GM12875 (cell line): ENCODE data around the gene RAB3GAP1.

ENCODE experiments used
- H3K4me3 ChIP-seq: one replicate; pipeline ENCODE4 v1.5.1; 2011; ENCODE audit warnings: low read depth, low read length, control low read depth
- CTCF ChIP-seq: IDR thresholded peaks from 2 replicates; pipeline ENCODE4 v1.5.1; 2011; ENCODE audit warnings: low read depth, mild to moderate bottlenecking, control low read depth, inconsistent platforms, low read length, moderate library complexity, borderline replicate concordance; ENCODE audit not compliant: insufficient read depth

RAB3GAP1 gene

GRCh38 chr2:135162786-135163185, 110.7 kb downstream of the RAB3GAP1 start:
- no peak for TF ChIP-seq CTCF
- H3K4me3 ChIP-seq = no peak overlapping the region

GRCh38 chr2:135163306-135163705, 111.2 kb downstream of the RAB3GAP1 start:
- H3K4me3 ChIP-seq = no peak overlapping the region
- no peak for TF ChIP-seq CTCF

GRCh38 chr2:135163901-135164300, 111.8 kb downstream of the RAB3GAP1 start:
- no peak for TF ChIP-seq CTCF

GRCh38 chr2:135164431-135164830, 112.3 kb downstream of the RAB3GAP1 start:
- no peak for TF ChIP-seq CTCF

More at GRCh38 chr2:135163901-135164300, 111.8 kb downstream of the RAB3GAP1 start:
- H3K4me3 ChIP-seq = no peak overlapping the region

DNA sequence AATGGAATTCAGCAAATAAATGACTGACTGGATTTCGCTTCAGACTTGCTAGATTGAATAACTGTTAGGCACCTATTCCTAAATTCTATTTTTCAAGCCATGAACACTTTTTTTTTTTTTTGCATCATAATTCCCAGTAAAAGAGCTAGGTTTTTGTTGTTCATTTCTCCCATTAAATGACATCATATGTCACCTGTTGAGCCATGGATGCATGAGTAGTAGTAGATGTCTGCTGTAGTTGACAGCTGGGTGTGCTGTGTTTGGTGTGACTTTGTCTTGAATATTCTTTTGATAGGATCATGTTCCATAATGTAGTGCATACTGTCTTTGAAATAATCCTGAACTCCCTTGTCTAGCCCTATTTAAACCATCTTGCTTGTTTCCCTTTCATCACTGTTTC, 115.2 kb downstream of the RAB3GAP1 start:
- H3K4me3 ChIP-seq = no peak overlapping the region
- no peak for TF ChIP-seq CTCF

More at GRCh38 chr2:135164431-135164830, 112.3 kb downstream of the RAB3GAP1 start:
- H3K4me3 ChIP-seq = no peak overlapping the region

DNA sequence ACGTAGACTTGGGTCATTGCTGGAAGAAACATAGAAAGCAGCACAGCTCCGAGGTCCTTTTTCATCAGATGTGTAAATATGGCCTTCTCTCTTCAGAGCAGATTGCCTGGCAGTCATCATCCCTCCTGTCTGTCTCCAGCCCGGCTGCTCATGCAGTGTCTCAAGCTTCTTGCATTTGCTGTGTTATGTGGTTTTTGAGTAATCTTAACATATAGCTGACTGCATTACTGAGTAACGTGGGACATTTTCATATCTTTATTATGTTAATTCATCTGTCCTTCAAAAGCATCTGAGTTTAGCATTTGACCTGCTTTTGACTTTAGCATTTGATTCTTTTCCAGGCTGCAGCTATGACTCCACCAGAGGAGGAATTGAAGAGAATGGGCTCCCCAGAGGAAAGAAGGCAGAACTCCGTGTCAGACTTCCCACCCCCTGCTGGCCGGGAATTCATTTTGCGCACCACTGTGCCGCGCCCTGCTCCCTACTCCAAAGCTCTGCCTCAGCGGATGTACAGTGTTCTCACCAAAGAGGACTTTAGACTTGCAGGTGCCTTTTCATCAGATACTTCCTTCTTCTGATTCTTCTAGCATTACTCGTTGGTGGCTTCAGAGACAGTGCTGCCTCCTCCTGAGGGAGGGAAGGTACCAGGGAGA, 116.2 kb downstream of the RAB3GAP1 start:
- TF ChIP-seq CTCF = no peak
- no peak overlapping the region for H3K4me3 ChIP-seq
